Endothelial cell of umbilical vein (primary cell): ENCODE results near the gene TPST1.

Experiments used
- POLR2A ChIP-seq: IDR thresholded peaks from 2 replicates; pipeline ENCODE4 v1.6.1; 2012; ENCODE audit warnings: low read depth, mild to moderate bottlenecking, control low read depth, low read length
- TF ChIP-seq, protein P1 (sequence below), 2 donors: IDR thresholded peaks; 1 replicate in 1 of 2; 2 replicates in 1 of 2; pipeline ENCODE4 v1.5.1; 2011; ENCODE audit warnings: low read length in 2 of 2, mild to moderate bottlenecking in 2 of 2, moderate library complexity in 2 of 2, control low read depth in 1 of 2, inconsistent platforms in 1 of 2, low read depth in 1 of 2; ENCODE audit not compliant: insufficient read depth in 1 of 2; ENCODE audit errors: extremely low read depth in 1 of 2

DNA sequence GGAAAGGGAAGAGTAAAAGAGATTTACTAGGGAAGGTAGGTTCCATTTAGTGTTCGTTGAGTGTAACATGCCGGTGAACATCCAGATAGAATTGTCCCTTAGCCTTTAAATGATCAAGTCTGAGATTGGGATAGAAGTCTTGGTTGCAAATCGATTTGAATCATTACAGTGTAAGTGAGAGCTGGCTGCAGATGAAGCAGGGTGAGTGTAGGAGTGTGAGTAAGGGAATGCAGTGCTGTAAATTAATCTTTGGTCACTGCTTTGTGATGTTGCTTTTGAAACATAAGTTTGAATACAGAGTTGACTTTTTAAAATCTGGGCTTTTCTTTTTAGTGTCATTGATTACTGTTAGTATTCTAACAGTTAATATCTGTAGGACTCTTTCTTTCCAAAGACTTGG lies 16.3 kb downstream of the TPST1 start:
- TF ChIP-seq, protein P1, sequence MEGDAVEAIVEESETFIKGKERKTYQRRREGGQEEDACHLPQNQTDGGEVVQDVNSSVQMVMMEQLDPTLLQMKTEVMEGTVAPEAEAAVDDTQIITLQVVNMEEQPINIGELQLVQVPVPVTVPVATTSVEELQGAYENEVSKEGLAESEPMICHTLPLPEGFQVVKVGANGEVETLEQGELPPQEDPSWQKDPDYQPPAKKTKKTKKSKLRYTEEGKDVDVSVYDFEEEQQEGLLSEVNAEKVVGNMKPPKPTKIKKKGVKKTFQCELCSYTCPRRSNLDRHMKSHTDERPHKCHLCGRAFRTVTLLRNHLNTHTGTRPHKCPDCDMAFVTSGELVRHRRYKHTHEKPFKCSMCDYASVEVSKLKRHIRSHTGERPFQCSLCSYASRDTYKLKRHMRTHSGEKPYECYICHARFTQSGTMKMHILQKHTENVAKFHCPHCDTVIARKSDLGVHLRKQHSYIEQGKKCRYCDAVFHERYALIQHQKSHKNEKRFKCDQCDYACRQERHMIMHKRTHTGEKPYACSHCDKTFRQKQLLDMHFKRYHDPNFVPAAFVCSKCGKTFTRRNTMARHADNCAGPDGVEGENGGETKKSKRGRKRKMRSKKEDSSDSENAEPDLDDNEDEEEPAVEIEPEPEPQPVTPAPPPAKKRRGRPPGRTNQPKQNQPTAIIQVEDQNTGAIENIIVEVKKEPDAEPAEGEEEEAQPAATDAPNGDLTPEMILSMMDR (IDR thresholded peaks at IDR 0.05; ENCODE audit: extremely low read depth in 1 of 2, insufficient read depth in 1 of 2, low read depth in 1 of 2, low read length in 2 of 2), result no peak
- TF ChIP-seq POLR2A, result no peak
